ENCODE measurements around the gene ADAM12. TPM values are rescaled to one million over a fixed set of nuclear protein-coding genes. Genes with fewer than 3 reads are reported as not detected.

Gene ADAM12
- total and polyA plus RNA-seq, 2 of the 13 experiments (the other 11 are each of a cell fraction or from before 2014, with no cell fraction given): not detected

GRCh38 chr10:126278851-126279250, 109.4 kb downstream of the ADAM12 start (continued):
- TF ChIP-seq ZBTB49 (CRISPR knock-in tag; IDR thresholded peaks at IDR 0.05; ENCODE audit: borderline replicate concordance) (no peak), ISL2 (CRISPR knock-in tag; IDR thresholded peaks at IDR 0.05) (no peak), CENPX (CRISPR knock-in tag; IDR thresholded peaks at IDR 0.05) (no peak), STAG1 (CRISPR knock-in tag; IDR thresholded peaks at IDR 0.05) (no peak), HOXA5 (CRISPR knock-in tag; IDR thresholded peaks at IDR 0.05) (no peak)

GRCh38 chr10:126277181-126277580, 111.1 kb downstream of the ADAM12 start:
- no peak for ATAC-seq
- WGBS (ENCODE audit: low lambda C conversion rate): 1% methylated on average over 5 of the region's 5 CpGs
- H4K20me1 ChIP-seq (ENCODE audit: insufficient read depth, low read length): no peaks in the 10 kb centered on the region

More at GRCh38 chr10:126277181-126277580, 111.1 kb downstream of the ADAM12 start:
- intact Hi-C loops (cut with micrococcal nuclease; ENCODE audit: unreplicated experiment): no loop called here
- Histone ChIP-seq H3K27me3 (ENCODE audit: control insufficient read depth in 1 of 2, insufficient read depth in 2 of 2, low read length in 2 of 2) (no peaks in the 10 kb centered on the region; a peak in 1 of 5 replicates), H3K9me3 (ENCODE audit: low read length) (no peaks in the 10 kb centered on the region), H2AFZ (ENCODE audit: low read length) (no peak overlapping the region), H3K4me3 (replicated peaks in 1 of 3; ENCODE audit: insufficient read depth in 1 of 3, low read depth in 2 of 3, low read length in 3 of 3) (no peak overlapping the region), H3K27ac (ENCODE audit: extremely low read length, insufficient read depth, low read length) (no peak overlapping the region), H3K36me3 (replicated peaks in 1 of 2; ENCODE audit: control insufficient read depth in 1 of 2, insufficient read depth in 2 of 2, low read length in 2 of 2) (no peaks in the 10 kb centered on the region), H3K4me1 (ENCODE audit: insufficient read depth, low read length) (no peaks in the 10 kb centered on the region), H3K4me2 (ENCODE audit: low read depth, low read length) (no peak overlapping the region), H3K9ac (ENCODE audit: insufficient read depth, low read depth, low read length) (no peak overlapping the region), H3K79me2 (ENCODE audit: insufficient read depth, low read length) (no peaks in the 10 kb centered on the region)
- ChIA-PET POLR2A (no interaction called here), CTCF (ENCODE audit: low intra/inter-chr PET ratio, low total read pairs) (no interaction called here)
- in situ Hi-C loops (cut with HindIII; ENCODE audit: extremely low pct_ligation_motif_present, low pct_unique_long_range_greater_than_20kb): no loop called here
- no peak for FAIRE-seq
- no TSS peak for BruUV-seq (replicated peaks)
- TF ChIP-seq CREB1 (IDR thresholded peaks at IDR 0.05) (no peak), CREB1 (CRISPR knock-in tag; IDR thresholded peaks at IDR 0.05) (no peak)
- DNase-seq (ENCODE audit: low spot score): no peak
